Liver (tissue), 3 donors: ENCODE results near the gene IKBKE.

Experiments used
- EGR1 ChIP-seq, 2 donors: IDR thresholded peaks; 2 replicates each; pipeline ENCODE4 v1.6.1; 2016 to 2018; ENCODE audit warnings: antibody characterized with exemption in 2 of 2, low read depth in 2 of 2
- FOXA2 ChIP-seq: IDR thresholded peaks from 2 replicates; pipeline ENCODE4 v1.6.1; 2016; ENCODE audit warnings: antibody characterized with exemption
- GABPA ChIP-seq, 2 donors: IDR thresholded peaks in 1 of 2; conservative IDR thresholded peaks in 1 of 2; 2 replicates each; pipeline ENCODE4 v1.6.1; 2016; ENCODE audit warnings: antibody characterized with exemption in 2 of 2, mild to moderate bottlenecking in 1 of 2, moderate library complexity in 1 of 2
- HNF4G ChIP-seq: IDR thresholded peaks from 2 replicates; pipeline ENCODE4 v1.6.1; 2016; ENCODE audit warnings: antibody characterized with exemption
- JUND ChIP-seq, 2 donors: IDR thresholded peaks; 2 replicates each; pipeline ENCODE4 v1.6.1; 2016; ENCODE audit warnings: antibody characterized with exemption in 2 of 2
- NR2F2 ChIP-seq: IDR thresholded peaks from 2 replicates; pipeline ENCODE4 v1.6.1; 2016; ENCODE audit warnings: antibody characterized with exemption
- RAD21 ChIP-seq, 2 donors: IDR thresholded peaks; 2 replicates each; pipeline ENCODE4 v1.6.1; 2016; ENCODE audit warnings: antibody characterized with exemption in 2 of 2, mild to moderate bottlenecking in 2 of 2
- SP1 ChIP-seq: IDR thresholded peaks from 2 replicates; pipeline ENCODE4 v1.6.1; 2018; ENCODE audit warnings: antibody characterized with exemption, mild to moderate bottlenecking
- TAF1 ChIP-seq: conservative IDR thresholded peaks from 2 replicates; pipeline ENCODE4 v1.6.1; 2016; ENCODE audit warnings: antibody characterized with exemption, mild to moderate bottlenecking
- TF ChIP-seq, protein P1 (sequence below): IDR thresholded peaks from 2 replicates; pipeline ENCODE4 v1.6.1; 2016; ENCODE audit warnings: antibody characterized with exemption
- TF ChIP-seq, protein P2 (sequence below): fragments of 150-350 bp; IDR thresholded peaks from 2 replicates; pipeline ENCODE4 v1.5.1; 2017; ENCODE audit warnings: improper control_type of control experiment, low read depth, low read length; ENCODE audit not compliant: missing input control
- TF ChIP-seq, protein P3 (sequence below): IDR thresholded peaks from 2 replicates; pipeline ENCODE4 v1.6.1; 2016; ENCODE audit warnings: antibody characterized with exemption
- TF ChIP-seq, protein P4 (sequence below): IDR thresholded peaks from 2 replicates; pipeline ENCODE4 v1.6.1; 2016; ENCODE audit warnings: antibody characterized with exemption
- TF ChIP-seq, protein P5 (sequence below): IDR thresholded peaks from 2 replicates; pipeline ENCODE4 v1.6.1; 2016; ENCODE audit warnings: antibody characterized with exemption, mild to moderate bottlenecking
- donor health status: healthy.
- donor health status: healthy.

DNA sequence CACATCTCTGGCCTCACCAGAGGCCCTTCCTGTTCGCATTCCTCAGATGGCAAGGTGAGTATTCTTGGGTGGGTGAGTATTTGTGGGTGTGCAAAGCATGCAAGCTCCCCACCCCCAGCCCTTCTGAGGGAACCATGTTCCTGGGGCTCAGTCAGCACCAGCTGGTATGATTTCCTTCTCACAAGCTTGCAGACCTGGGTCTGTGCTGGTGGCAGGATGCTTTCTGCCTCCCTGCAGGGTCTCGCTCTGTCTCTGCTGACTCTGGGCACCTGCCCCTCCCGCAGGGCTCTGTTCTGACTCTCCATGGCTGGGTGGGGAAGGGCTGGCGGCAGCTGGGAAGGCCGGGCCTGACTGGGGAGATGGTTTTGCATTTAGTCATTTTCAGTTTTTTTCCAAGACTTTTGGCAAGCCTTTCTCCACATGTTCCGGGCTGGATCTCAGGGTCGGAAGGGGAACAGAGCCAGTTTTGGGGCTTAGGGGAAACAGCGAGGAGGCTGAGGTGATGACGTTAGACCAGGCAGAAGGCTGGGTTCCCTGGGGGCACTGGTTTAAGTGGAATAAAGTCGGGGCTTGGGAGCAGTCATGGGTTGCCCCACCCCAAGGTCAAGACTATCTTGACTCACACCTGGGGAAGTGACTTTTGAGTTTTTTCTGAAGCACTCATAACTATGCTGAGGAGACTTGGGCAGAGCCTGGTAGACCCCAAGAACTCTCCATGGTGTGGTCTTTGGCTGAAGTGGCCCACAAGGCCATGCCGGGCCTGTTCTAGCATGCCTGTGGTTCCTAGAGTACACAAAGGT, 43.2 kb downstream of the IKBKE start:
- TF ChIP-seq, protein P1, sequence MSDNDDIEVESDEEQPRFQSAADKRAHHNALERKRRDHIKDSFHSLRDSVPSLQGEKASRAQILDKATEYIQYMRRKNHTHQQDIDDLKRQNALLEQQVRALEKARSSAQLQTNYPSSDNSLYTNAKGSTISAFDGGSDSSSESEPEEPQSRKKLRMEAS: no peak
- TF ChIP-seq, protein P2, sequence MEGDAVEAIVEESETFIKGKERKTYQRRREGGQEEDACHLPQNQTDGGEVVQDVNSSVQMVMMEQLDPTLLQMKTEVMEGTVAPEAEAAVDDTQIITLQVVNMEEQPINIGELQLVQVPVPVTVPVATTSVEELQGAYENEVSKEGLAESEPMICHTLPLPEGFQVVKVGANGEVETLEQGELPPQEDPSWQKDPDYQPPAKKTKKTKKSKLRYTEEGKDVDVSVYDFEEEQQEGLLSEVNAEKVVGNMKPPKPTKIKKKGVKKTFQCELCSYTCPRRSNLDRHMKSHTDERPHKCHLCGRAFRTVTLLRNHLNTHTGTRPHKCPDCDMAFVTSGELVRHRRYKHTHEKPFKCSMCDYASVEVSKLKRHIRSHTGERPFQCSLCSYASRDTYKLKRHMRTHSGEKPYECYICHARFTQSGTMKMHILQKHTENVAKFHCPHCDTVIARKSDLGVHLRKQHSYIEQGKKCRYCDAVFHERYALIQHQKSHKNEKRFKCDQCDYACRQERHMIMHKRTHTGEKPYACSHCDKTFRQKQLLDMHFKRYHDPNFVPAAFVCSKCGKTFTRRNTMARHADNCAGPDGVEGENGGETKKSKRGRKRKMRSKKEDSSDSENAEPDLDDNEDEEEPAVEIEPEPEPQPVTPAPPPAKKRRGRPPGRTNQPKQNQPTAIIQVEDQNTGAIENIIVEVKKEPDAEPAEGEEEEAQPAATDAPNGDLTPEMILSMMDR: no peak
- TF ChIP-seq, protein P3, sequence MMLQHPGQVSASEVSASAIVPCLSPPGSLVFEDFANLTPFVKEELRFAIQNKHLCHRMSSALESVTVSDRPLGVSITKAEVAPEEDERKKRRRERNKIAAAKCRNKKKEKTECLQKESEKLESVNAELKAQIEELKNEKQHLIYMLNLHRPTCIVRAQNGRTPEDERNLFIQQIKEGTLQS: no peak
- no peak for TF ChIP-seq TAF1
- no peak for TF ChIP-seq SP1
- no peak for TF ChIP-seq RAD21 (IDR thresholded peaks at IDR 0.05)
- TF ChIP-seq, protein P4, sequence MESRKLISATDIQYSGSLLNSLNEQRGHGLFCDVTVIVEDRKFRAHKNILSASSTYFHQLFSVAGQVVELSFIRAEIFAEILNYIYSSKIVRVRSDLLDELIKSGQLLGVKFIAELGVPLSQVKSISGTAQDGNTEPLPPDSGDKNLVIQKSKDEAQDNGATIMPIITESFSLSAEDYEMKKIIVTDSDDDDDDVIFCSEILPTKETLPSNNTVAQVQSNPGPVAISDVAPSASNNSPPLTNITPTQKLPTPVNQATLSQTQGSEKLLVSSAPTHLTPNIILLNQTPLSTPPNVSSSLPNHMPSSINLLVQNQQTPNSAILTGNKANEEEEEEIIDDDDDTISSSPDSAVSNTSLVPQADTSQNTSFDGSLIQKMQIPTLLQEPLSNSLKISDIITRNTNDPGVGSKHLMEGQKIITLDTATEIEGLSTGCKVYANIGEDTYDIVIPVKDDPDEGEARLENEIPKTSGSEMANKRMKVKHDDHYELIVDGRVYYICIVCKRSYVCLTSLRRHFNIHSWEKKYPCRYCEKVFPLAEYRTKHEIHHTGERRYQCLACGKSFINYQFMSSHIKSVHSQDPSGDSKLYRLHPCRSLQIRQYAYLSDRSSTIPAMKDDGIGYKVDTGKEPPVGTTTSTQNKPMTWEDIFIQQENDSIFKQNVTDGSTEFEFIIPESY: no peak
- no peak for TF ChIP-seq EGR1 (IDR thresholded peaks at IDR 0.05; ENCODE audit: low read depth in 2 of 2)
- no peak for TF ChIP-seq JUND (IDR thresholded peaks at IDR 0.05)
- no peak for TF ChIP-seq FOXA2
- TF ChIP-seq HNF4G: no peak
- no peak for TF ChIP-seq GABPA (IDR thresholded peaks at IDR 0.05 in 1 of 2, conservative IDR thresholded peaks at IDR 0.05 in 1 of 2)
- TF ChIP-seq NR2F2: no peak
- TF ChIP-seq, protein P5, sequence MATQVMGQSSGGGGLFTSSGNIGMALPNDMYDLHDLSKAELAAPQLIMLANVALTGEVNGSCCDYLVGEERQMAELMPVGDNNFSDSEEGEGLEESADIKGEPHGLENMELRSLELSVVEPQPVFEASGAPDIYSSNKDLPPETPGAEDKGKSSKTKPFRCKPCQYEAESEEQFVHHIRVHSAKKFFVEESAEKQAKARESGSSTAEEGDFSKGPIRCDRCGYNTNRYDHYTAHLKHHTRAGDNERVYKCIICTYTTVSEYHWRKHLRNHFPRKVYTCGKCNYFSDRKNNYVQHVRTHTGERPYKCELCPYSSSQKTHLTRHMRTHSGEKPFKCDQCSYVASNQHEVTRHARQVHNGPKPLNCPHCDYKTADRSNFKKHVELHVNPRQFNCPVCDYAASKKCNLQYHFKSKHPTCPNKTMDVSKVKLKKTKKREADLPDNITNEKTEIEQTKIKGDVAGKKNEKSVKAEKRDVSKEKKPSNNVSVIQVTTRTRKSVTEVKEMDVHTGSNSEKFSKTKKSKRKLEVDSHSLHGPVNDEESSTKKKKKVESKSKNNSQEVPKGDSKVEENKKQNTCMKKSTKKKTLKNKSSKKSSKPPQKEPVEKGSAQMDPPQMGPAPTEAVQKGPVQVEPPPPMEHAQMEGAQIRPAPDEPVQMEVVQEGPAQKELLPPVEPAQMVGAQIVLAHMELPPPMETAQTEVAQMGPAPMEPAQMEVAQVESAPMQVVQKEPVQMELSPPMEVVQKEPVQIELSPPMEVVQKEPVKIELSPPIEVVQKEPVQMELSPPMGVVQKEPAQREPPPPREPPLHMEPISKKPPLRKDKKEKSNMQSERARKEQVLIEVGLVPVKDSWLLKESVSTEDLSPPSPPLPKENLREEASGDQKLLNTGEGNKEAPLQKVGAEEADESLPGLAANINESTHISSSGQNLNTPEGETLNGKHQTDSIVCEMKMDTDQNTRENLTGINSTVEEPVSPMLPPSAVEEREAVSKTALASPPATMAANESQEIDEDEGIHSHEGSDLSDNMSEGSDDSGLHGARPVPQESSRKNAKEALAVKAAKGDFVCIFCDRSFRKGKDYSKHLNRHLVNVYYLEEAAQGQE: no peak
